Measurements from ENCODE around the gene TMEM163. TPM values are rescaled to one million over a fixed set of nuclear protein-coding genes. Genes with fewer than 3 reads are reported as not detected.

TMEM163 gene
- total and polyA plus RNA-seq, 8 donors = 0.58 to 16.7 (median 3.2) TPM; not detected in 1

GRCh38 chr2:134445985-134446382 lies 272.8 kb downstream of the TMEM163 start:
- Histone ChIP-seq H3K27ac (no peak overlapping the region), H3K27me3 (no peaks in the 10 kb centered on the region), H3K4me1 (peaks cover 0 to 19% (median 15%) of the 10 kb centered on the region in 4 donors), H3K4me3 (no peak overlapping the region), H3K36me3 (peaks cover 13 to 92% (median 81%) of the 10 kb centered on the region in 4 donors), H3K9me3 (no peaks in the 10 kb centered on the region)
- intact Hi-C loops (cut with DNase I; ENCODE audit: low total_unique reads) = no loop called here
- DNase-seq = no peak
- TF ChIP-seq EP300 (IDR thresholded peaks at IDR 0.05) = no peak
- no peak for TF ChIP-seq POLR2A (IDR thresholded peaks at IDR 0.05)
- TF ChIP-seq, protein P1, sequence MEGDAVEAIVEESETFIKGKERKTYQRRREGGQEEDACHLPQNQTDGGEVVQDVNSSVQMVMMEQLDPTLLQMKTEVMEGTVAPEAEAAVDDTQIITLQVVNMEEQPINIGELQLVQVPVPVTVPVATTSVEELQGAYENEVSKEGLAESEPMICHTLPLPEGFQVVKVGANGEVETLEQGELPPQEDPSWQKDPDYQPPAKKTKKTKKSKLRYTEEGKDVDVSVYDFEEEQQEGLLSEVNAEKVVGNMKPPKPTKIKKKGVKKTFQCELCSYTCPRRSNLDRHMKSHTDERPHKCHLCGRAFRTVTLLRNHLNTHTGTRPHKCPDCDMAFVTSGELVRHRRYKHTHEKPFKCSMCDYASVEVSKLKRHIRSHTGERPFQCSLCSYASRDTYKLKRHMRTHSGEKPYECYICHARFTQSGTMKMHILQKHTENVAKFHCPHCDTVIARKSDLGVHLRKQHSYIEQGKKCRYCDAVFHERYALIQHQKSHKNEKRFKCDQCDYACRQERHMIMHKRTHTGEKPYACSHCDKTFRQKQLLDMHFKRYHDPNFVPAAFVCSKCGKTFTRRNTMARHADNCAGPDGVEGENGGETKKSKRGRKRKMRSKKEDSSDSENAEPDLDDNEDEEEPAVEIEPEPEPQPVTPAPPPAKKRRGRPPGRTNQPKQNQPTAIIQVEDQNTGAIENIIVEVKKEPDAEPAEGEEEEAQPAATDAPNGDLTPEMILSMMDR (IDR thresholded peaks at IDR 0.05) = no peak
- no peak for TF ChIP-seq POLR2AphosphoS5 (IDR thresholded peaks at IDR 0.05)
- 78 to 91% (median 88%) methylated on average over 11 of the region's 11 CpGs for WGBS, 5 donors

DNA sequence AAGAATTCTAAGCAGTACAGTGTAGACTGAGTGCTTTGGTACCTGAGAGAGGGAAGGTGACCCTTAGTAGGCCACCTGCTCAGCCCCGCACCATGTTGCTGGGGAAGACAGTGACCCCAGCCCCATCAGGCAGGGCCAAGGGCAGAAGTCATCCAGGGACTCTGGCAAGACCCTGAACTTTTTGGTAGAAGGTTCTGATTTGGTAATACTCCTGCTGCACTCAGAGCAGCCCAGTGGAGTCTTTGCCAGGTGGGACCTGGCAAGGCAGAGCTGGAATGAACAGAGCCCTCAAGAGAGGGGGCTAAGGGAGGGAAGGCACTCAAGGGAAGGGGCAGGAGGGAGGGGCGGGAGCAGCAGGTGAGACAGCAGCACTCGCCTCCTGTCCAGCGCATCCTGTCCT lies 273.7 kb downstream of the TMEM163 start:
- 88 to 99% (median 97%) methylated on average over 4 of the region's 4 CpGs for WGBS, 5 donors
- TF ChIP-seq POLR2AphosphoS5 (IDR thresholded peaks at IDR 0.05) (no peak), POLR2A (IDR thresholded peaks at IDR 0.05) (no peak), EP300 (IDR thresholded peaks at IDR 0.05) (no peak)
- TF ChIP-seq, protein P1 (IDR thresholded peaks at IDR 0.05) = no peak
- H3K4me1 ChIP-seq = peaks cover 0 to 19% (median 15%) of the 10 kb centered on the region in 4 donors
- intact Hi-C loops (cut with DNase I; ENCODE audit: low total_unique reads) = no loop called here
- H3K27me3 ChIP-seq = no peaks in the 10 kb centered on the region
- H3K9me3 ChIP-seq = no peaks in the 10 kb centered on the region
- no peak overlapping the region for H3K27ac ChIP-seq
- peaks cover 13 to 95% (median 83%) of the 10 kb centered on the region in 4 donors for H3K36me3 ChIP-seq
- no peak overlapping the region for H3K4me3 ChIP-seq
- no peak for DNase-seq

GRCh38 chr2:134443814-134444480 lies 274.9 kb downstream of the TMEM163 start:
- Histone ChIP-seq H3K36me3 (peaks cover 13 to 95% (median 80%) of the 10 kb centered on the region in 4 donors), H3K4me3 (no peak overlapping the region), H3K27ac (no peak overlapping the region), H3K27me3 (no peaks in the 10 kb centered on the region), H3K9me3 (no peaks in the 10 kb centered on the region), H3K4me1 (peaks cover 0 to 19% (median 15%) of the 10 kb centered on the region in 4 donors)
- intact Hi-C loops (cut with DNase I; ENCODE audit: low total_unique reads) = no loop called here
- no peak for DNase-seq
- 54 to 74% (median 59%) methylated on average over 10 to 11 of the region's 11 CpGs for WGBS, 5 donors
- TF ChIP-seq EP300 (IDR thresholded peaks at IDR 0.05) (no peak), POLR2AphosphoS5 (IDR thresholded peaks at IDR 0.05) (no peak), POLR2A (IDR thresholded peaks at IDR 0.05) (no peak)
- TF ChIP-seq, protein P1 (IDR thresholded peaks at IDR 0.05) = no peak

DNA sequence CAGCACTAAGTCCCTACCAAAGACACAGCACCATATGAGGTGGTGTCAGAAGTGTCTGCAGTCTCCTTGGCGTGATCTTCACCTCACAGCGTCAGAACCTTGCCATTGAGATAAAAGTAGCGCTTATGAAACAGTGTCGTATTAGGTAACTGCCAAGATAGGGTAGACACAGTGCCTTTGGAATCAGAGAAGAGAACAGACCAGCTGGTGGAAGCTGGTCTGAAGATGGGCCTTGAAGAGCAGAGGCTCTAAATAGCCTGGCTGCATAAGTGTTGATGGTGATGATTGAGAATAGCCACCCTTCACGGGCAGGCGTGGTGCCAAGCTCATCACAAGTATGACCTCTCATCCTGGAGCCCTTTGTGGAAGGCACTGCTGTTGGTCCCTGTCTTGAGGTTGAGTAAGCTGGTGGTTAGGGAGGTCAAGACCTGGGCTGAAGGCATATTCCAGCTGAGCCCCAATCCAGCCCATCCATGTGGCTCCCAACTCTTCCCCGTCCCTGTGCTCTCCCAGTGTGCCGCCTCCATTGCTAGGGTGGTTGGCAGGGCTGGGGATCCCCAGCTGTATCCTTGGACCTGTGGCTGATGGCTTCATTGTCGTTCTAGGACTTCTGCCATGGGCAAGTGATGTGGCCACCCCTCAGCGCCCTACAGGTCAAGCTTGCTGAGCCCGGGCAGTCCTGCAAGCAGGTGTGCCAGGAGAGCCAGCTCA lies 277.5 kb downstream of the TMEM163 start:
- no peaks in the 10 kb centered on the region for H3K9me3 ChIP-seq
- H3K4me3 ChIP-seq = no peak overlapping the region
- peaks cover 0 to 89% (median 67%) of the 10 kb centered on the region in 4 donors for H3K36me3 ChIP-seq
- intact Hi-C loops (cut with DNase I; ENCODE audit: low total_unique reads) = no loop called here
- peaks cover 0 to 23% (median 14%) of the 10 kb centered on the region in 4 donors for H3K4me1 ChIP-seq
- H3K27me3 ChIP-seq = no peaks in the 10 kb centered on the region
- WGBS, 5 donors = 85 to 96% (median 95%) methylated on average over 10 to 11 of the region's 11 CpGs
- no peak for DNase-seq
- TF ChIP-seq EP300 (IDR thresholded peaks at IDR 0.05) = no peak
- TF ChIP-seq POLR2AphosphoS5 (IDR thresholded peaks at IDR 0.05) = no peak
- TF ChIP-seq, protein P1 (IDR thresholded peaks at IDR 0.05) = no peak
- no peak for TF ChIP-seq POLR2A (IDR thresholded peaks at IDR 0.05)
- H3K27ac ChIP-seq = no peak overlapping the region

Data from stomach (tissue), 9 donors.